NCI-H2029 treated with DMSO at 0.1 percent for 48 hours (cell line): Measurements from ENCODE around the gene SDC1.
A peak's percentile ranks its signal among the peaks of the same experiment; 100 is the strongest.
"Not testable (repeated sequence)": the region's sequence is repeated elsewhere in the genome, so short reads cannot be mapped to it uniquely, and the experiment has no call there.

Experiments used
- DNase-seq: peaks from one replicate; lab custom pipeline; 2025; lab: John Stamatoyannopoulos, UW

The SDC1 gene

GRCh38 chr2:20196657-20197161 is 28.2 kb downstream of the SDC1 start:
- peak; percentile 81 for DNase-seq

- DNase-seq, result no peak
These were observed 28.8 kb downstream of the SDC1 start for GRCh38 chr2:20196053-20196656.

- DNase-seq, result no peak
These were observed 29.4 kb downstream of the SDC1 start for GRCh38 chr2:20195431-20196033.

- DNase-seq, result not testable (repeated sequence)
These were observed 29.9 kb downstream of the SDC1 start for GRCh38 chr2:20195016-20195411.

- no peak for DNase-seq
These were observed 30.6 kb downstream of the SDC1 start for GRCh38 chr2:20194097-20195015.

GRCh38 chr2:20193185-20193584 is 31.7 kb downstream of the SDC1 start:
- no peak for DNase-seq

GRCh38 chr2:20192781-20193180 is 32.1 kb downstream of the SDC1 start:
- DNase-seq, result no peak

- DNase-seq, result no peak
These were observed 33.0 kb downstream of the SDC1 start for GRCh38 chr2:20191714-20192569.

- no peak for DNase-seq
These were observed 33.8 kb downstream of the SDC1 start for GRCh38 chr2:20190876-20191713.

- no peak for DNase-seq
These were observed 34.8 kb downstream of the SDC1 start for GRCh38 chr2:20190170-20190569.

- no peak for DNase-seq
These were observed 35.5 kb downstream of the SDC1 start for GRCh38 chr2:20189299-20189931.

- DNase-seq, result no peak
These were observed 36.1 kb downstream of the SDC1 start for GRCh38 chr2:20188851-20189250.

- DNase-seq, result no peak
These were observed 36.7 kb downstream of the SDC1 start for GRCh38 chr2:20188201-20188600.

GRCh38 chr2:20187331-20187730 is 37.6 kb downstream of the SDC1 start:
- no peak for DNase-seq

GRCh38 chr2:20186855-20187187 is 38.1 kb downstream of the SDC1 start:
- no peak for DNase-seq

GRCh38 chr2:20186078-20186854 is 38.7 kb downstream of the SDC1 start:
- no peak for DNase-seq

- DNase-seq, result no peak
These were observed 39.5 kb downstream of the SDC1 start for GRCh38 chr2:20185176-20186022.

GRCh38 chr2:20184067-20184938 is 40.6 kb downstream of the SDC1 start:
- DNase-seq, result peak; percentile 14
